B cell (primary cell): Measurements from ENCODE around the gene FOXB2. TPM values are rescaled to one million over a fixed set of nuclear protein-coding genes. Genes with fewer than 3 reads are reported as not detected.

Source experiments
- ATAC-seq: fragments of 200-7000 bp; cut with Tn5 transposase; one replicate; pipeline ENCODE4 v1.10.0; 2021; ENCODE audit warnings: low read depth, mild to moderate bottlenecking, moderate number of reproducible peaks, moderate library complexity
- CTCF ChIA-PET: fragments of 350-600 bp; sonication (Branson Sonifier 250); formaldehyde crosslinking; loops from one replicate; lab custom pipeline; 2021; ENCODE audit warnings: antibody characterized with exemption, inconsistent platforms; lab: Charles Lee
- POLR2A ChIA-PET: fragments of 350-600 bp; sonication (Branson Sonifier 250); formaldehyde crosslinking; loops from one replicate; lab custom pipeline; 2021; ENCODE audit warnings: antibody characterized with exemption; lab: Charles Lee
- DNase-seq: peaks from one replicate; pipeline ENCODE4 v3.0.0; 2013
- H2AFZ ChIP-seq: 2 replicates; pipeline ENCODE4 v1.6.1; 2012; ENCODE audit warnings: mild to moderate bottlenecking, low read depth, low read length; ENCODE audit not compliant: insufficient read depth, poor library complexity, severe bottlenecking
- H3K27ac ChIP-seq, 2 donors: 1 replicate in 1 of 2; 2 replicates in 1 of 2; pipeline ENCODE4 v1.5.1; 2012 to 2013; ENCODE audit warnings: low read length in 2 of 2, mild to moderate bottlenecking in 2 of 2, moderate library complexity in 1 of 2
- H3K27me3 ChIP-seq, 4 experiments: fragments of 200-600 bp in 1 of 4; sonication (generic) in 1 of 4; replicated peaks in 1 of 4; 1 replicate in 2 of 4; 2 replicates in 2 of 4; pipeline versions ENCODE4 v1.6.1 to v1.7.0; 2013 to 2016; ENCODE audit warnings: low read length in 3 of 4, mild to moderate bottlenecking in 2 of 4, mixed read lengths in 1 of 4, moderate library complexity in 1 of 4; ENCODE audit not compliant: insufficient read depth in 4 of 4, control insufficient read depth in 3 of 4; ENCODE audit errors: control extremely low read depth in 1 of 4
- H3K36me3 ChIP-seq, 2 experiments: replicated peaks in 1 of 2; 1 replicate in 1 of 2; 2 replicates in 1 of 2; pipeline versions ENCODE4 v1.6.1 to v1.7.1; 2013; ENCODE audit warnings: low read length in 1 of 2; ENCODE audit not compliant: insufficient read depth in 2 of 2, control insufficient read depth in 1 of 2; ENCODE audit errors: control extremely low read depth in 1 of 2, extremely low read depth in 1 of 2
- H3K4me1 ChIP-seq, 2 donors: fragments of 200-600 bp in 1 of 2; sonication (generic) in 1 of 2; 1 replicate in 1 of 2; 2 replicates in 1 of 2; pipeline versions ENCODE4 v1.5.1 to v1.6.1; 2013 to 2017; ENCODE audit warnings: low read length in 2 of 2; ENCODE audit not compliant: control insufficient read depth in 2 of 2, insufficient read depth in 2 of 2
- H3K4me2 ChIP-seq: replicated peaks from 2 replicates; pipeline ENCODE3; 2012; ENCODE audit warnings: mild to moderate bottlenecking, low read depth, low read length; ENCODE audit not compliant: poor library complexity, severe bottlenecking
- H3K4me3 ChIP-seq, 5 experiments: fragments of 200-600 bp in 1 of 5; sonication (generic) in 1 of 5; 1 replicate in 3 of 5; 2 replicates in 2 of 5; pipeline versions ENCODE4 v1.5.1 to v1.7.0; 2011 to 2016; ENCODE audit warnings: low read length in 4 of 5, mild to moderate bottlenecking in 4 of 5, low read depth in 2 of 5, control low read depth in 1 of 5, moderate library complexity in 1 of 5; ENCODE audit not compliant: insufficient read depth in 1 of 5; ENCODE audit errors: control extremely low read depth in 1 of 5, extremely low read depth in 1 of 5
- H3K79me2 ChIP-seq: fragments of 200-600 bp; sonication (generic); one replicate; pipeline ENCODE4 v1.6.0; 2016; ENCODE audit warnings: low read length; ENCODE audit not compliant: control insufficient read depth, insufficient read depth
- H3K9ac ChIP-seq: fragments of 200-600 bp; sonication (generic); 2 replicates; pipeline ENCODE4 v1.6.1; 2017; ENCODE audit warnings: mild to moderate bottlenecking, low read length, moderate library complexity
- H3K9me3 ChIP-seq, 3 donors: one replicate each; pipeline versions ENCODE4 v1.6.1 to v1.7.1; 2013; ENCODE audit warnings: low read length in 2 of 3; ENCODE audit not compliant: control insufficient read depth in 2 of 3, insufficient read depth in 1 of 3; ENCODE audit errors: control extremely low read depth in 1 of 3
- H4K20me1 ChIP-seq: 2 replicates; pipeline ENCODE4 v1.6.0; 2012; ENCODE audit warnings: mild to moderate bottlenecking, low read length; ENCODE audit not compliant: insufficient read depth, control insufficient read depth, poor library complexity, severe bottlenecking
- H3K27ac Mint-ChIP-seq: one replicate; pipeline ENCODE4 v1.8.0; 2021; ENCODE audit warnings: mixed read lengths
- H3K27me3 Mint-ChIP-seq: one replicate; pipeline ENCODE4 v1.8.0; 2021; ENCODE audit warnings: mixed read lengths
- H3K4me1 Mint-ChIP-seq: one replicate; pipeline ENCODE4 v1.8.0; 2021; ENCODE audit warnings: mixed read lengths
- H3K4me3 Mint-ChIP-seq: one replicate; pipeline ENCODE4 v1.8.0; 2021; ENCODE audit warnings: mixed read lengths
- H3K9me3 Mint-ChIP-seq: one replicate; pipeline ENCODE4 v1.8.0; 2022; ENCODE audit warnings: mixed read lengths; ENCODE audit not compliant: insufficient read depth
- EZH2 ChIP-seq: IDR thresholded peaks from 2 replicates; pipeline ENCODE4 v1.6.1; 2012; ENCODE audit warnings: borderline replicate concordance, low read depth, mild to moderate bottlenecking, moderate library complexity, low read length; ENCODE audit not compliant: insufficient read depth, poor library complexity, severe bottlenecking
- WGBS: methylation state at CpG from one replicate; pipeline ENCODE4 v1.1.5; 2013; ENCODE audit warnings: missing lambda C conversion rate; ENCODE audit not compliant: insufficient coverage; 5-methylcytosine and 5-hydroxymethylcytosine counted together
- intact Hi-C: fragments of 100-400 bp; cut with micrococcal nuclease; formaldehyde crosslinking; loops from one replicate; pipeline ENCODE4 v1.10.0; 2022
- polyA plus RNA-seq: library from polyadenylated mRNA; depleted of rRNA; stranded (reverse); fragments of >200 nt; gene quantifications from 2 replicates; pipeline ENCODE4 v1.2.3, GENCODE V29; 2012
- total RNA-seq, 2 donors: library from RNA; stranded (reverse); fragments of 120-200 nt in 1 of 2; gene quantifications; 1 replicate in 1 of 2; 2 replicates in 1 of 2; pipeline versions ENCODE4 v1.2.3 to v1.2.4, GENCODE V29; 2013 to 2022
- TF ChIP-seq, protein P1 (sequence below): fragments of 200-600 bp; IDR thresholded peaks from one replicate; pipeline ENCODE4 v1.8.0; 2022; ENCODE audit warnings: antibody characterized with exemption, mild to moderate bottlenecking

The FOXB2 gene
- total and polyA plus RNA-seq, 2 donors (not counting 1 experiment from before 2014, with no cell fraction given): not detected

DNA sequence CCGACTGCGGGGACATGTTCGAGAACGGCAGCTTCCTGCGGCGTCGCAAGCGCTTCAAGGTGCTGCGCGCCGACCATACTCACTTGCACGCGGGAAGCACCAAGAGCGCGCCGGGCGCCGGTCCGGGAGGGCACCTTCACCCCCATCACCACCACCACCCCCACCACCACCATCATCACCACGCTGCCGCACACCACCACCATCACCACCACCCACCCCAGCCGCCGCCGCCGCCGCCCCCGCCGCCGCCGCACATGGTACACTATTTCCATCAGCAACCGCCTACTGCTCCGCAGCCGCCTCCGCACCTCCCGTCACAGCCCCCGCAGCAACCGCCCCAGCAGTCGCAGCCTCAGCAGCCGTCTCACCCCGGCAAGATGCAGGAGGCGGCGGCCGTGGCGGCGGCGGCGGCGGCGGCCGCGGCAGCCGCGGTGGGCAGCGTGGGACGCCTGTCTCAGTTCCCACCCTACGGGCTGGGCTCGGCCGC is 514 bp downstream of the FOXB2 start:
- TF ChIP-seq EZH2: no peak
- TF ChIP-seq, protein P1, sequence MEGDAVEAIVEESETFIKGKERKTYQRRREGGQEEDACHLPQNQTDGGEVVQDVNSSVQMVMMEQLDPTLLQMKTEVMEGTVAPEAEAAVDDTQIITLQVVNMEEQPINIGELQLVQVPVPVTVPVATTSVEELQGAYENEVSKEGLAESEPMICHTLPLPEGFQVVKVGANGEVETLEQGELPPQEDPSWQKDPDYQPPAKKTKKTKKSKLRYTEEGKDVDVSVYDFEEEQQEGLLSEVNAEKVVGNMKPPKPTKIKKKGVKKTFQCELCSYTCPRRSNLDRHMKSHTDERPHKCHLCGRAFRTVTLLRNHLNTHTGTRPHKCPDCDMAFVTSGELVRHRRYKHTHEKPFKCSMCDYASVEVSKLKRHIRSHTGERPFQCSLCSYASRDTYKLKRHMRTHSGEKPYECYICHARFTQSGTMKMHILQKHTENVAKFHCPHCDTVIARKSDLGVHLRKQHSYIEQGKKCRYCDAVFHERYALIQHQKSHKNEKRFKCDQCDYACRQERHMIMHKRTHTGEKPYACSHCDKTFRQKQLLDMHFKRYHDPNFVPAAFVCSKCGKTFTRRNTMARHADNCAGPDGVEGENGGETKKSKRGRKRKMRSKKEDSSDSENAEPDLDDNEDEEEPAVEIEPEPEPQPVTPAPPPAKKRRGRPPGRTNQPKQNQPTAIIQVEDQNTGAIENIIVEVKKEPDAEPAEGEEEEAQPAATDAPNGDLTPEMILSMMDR: no peak
- Histone ChIP-seq H3K4me1 (peaks cover 34 to 51% of the 10 kb centered on the region in 2 donors), H2AFZ (no peak overlapping the region), H3K9me3 (peaks cover 0 to 73% (median 9%) of the 10 kb centered on the region in 3 donors), H3K27ac (no peak overlapping the region), H3K79me2 (no peaks in the 10 kb centered on the region), H3K4me3 (no peak overlapping the region), H3K9ac (no peak overlapping the region), H3K27me3 (peaks cover 2 to 92% (median 66%) of the 10 kb centered on the region in 4 experiments), H3K36me3 (no peaks in the 10 kb centered on the region), H3K4me2 (peak overlapping the region; percentile 55), H4K20me1 (no peaks in the 10 kb centered on the region)
- Mint-ChIP-seq H3K27me3 (peaks cover 61% of the 10 kb centered on the region), H3K4me1 (peaks cover 30% of the 10 kb centered on the region), H3K4me3 (peak overlapping the region; percentile 52), H3K9me3 (peaks cover 2% of the 10 kb centered on the region), H3K27ac (no peak overlapping the region)
- WGBS: 11% methylated on average over 44 of the region's 58 CpGs
- intact Hi-C loops: no loop called here
- ChIA-PET CTCF (no interaction called here), POLR2A (no interaction called here)
- DNase-seq: no peak
- ATAC-seq: no peak

DNA sequence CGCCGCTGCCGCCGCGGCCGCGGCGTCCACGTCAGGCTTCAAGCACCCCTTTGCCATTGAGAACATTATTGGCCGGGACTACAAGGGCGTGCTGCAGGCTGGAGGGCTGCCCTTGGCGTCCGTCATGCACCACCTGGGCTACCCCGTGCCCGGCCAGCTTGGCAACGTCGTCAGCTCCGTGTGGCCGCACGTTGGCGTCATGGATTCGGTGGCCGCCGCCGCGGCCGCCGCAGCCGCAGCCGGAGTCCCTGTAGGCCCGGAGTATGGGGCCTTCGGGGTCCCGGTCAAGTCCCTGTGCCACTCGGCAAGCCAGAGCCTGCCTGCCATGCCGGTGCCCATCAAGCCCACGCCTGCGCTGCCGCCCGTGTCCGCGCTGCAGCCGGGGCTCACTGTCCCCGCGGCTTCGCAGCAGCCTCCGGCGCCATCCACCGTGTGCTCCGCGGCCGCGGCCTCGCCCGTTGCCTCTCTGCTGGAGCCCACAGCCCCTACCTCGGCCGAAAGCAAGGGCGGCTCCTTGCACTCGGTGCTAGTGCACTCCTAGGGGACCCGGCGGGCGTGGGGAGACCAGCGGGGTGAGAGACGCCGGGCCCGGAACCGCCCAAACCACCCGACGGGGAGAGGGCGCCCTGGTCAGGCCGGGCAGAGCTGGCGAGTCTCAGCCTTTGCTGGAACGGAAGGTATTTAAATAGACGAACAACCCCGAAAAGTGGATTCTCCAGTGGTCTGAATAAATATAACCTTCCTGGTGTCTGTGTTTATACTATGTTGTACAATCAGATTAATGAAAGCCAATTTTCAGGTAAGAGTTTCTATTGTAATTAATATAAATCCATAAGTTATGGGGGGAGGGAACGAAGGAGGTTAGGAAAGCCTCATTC is 1.2 kb downstream of the FOXB2 start:
- H2AFZ ChIP-seq: peak overlapping the region; percentile 51
- WGBS: 7% methylated on average over 72 of the region's 75 CpGs
- DNase-seq (peak; percentile 47), ATAC-seq (no peak)
- no peaks in the 10 kb centered on the region for H3K79me2 ChIP-seq
- H3K9ac ChIP-seq: no peak overlapping the region
- intact Hi-C loops: no loop called here
- peak overlapping the region; percentile 44 for H3K4me3 Mint-ChIP-seq
- peaks cover 2% of the 10 kb centered on the region for H3K9me3 Mint-ChIP-seq
- H3K4me2 ChIP-seq: peak overlapping the region; percentile 55
- ChIA-PET POLR2A (no interaction called here), CTCF (no interaction called here)
- peaks cover 30% of the 10 kb centered on the region for H3K4me1 Mint-ChIP-seq
- H4K20me1 ChIP-seq: no peaks in the 10 kb centered on the region
- no peak overlapping the region for H3K27ac Mint-ChIP-seq
- peaks cover 64% of the 10 kb centered on the region for H3K27me3 Mint-ChIP-seq
- no peak for TF ChIP-seq EZH2
- TF ChIP-seq, protein P1: no peak
- H3K27ac ChIP-seq: no peak overlapping the region
- H3K36me3 ChIP-seq: no peaks in the 10 kb centered on the region
- no peak overlapping the region for H3K4me3 ChIP-seq
- H3K9me3 ChIP-seq: peaks cover 0 to 66% (median 3%) of the 10 kb centered on the region in 3 donors
- peaks cover 34 to 51% of the 10 kb centered on the region in 2 donors for H3K4me1 ChIP-seq
- H3K27me3 ChIP-seq: peaks cover 2 to 89% (median 64%) of the 10 kb centered on the region in 4 experiments
